T-cell (primary cell): Measurements from ENCODE around the gene TCEA2. TPM values are rescaled to one million over a fixed set of nuclear protein-coding genes. Genes with fewer than 3 reads are reported as not detected.

Experiments used
- ATAC-seq, 4 experiments: fragments of 200-7000 bp in 3 of 4; fragments of 150-1000 bp in 1 of 4; cut with Tn5 transposase; replicated peaks in 1 of 4; 1 replicate in 3 of 4; 2 replicates in 1 of 4; pipeline ENCODE4 v1.10.0; 2021; ENCODE audit warnings: moderate library complexity in 3 of 4, mild to moderate bottlenecking in 2 of 4, moderate number of reproducible peaks in 1 of 4
- CTCF ChIA-PET, 2 donors: fragments of 300-600 bp; sonication (Branson Sonifier 250); formaldehyde crosslinking; loops; one replicate each; lab custom pipeline; 2022; ENCODE audit warnings: antibody characterized with exemption in 2 of 2; lab: Charles Lee
- POLR2A ChIA-PET, 2 donors: fragments of 300-600 bp; sonication (Branson Sonifier 250); formaldehyde crosslinking; loops; one replicate each; lab custom pipeline; 2022; ENCODE audit warnings: antibody characterized with exemption in 2 of 2; lab: Charles Lee
- DNase-seq, 35 experiments: peaks; one replicate each; pipeline versions ENCODE4 v3.0.0 to v3.0.0-alpha.2; 2013 to 2023
- H3K27ac ChIP-seq: one replicate; pipeline ENCODE4 v1.5.1; 2013; ENCODE audit warnings: low read length
- H3K27me3 ChIP-seq, 2 experiments: replicated peaks in 1 of 2; 1 replicate in 1 of 2; 2 replicates in 1 of 2; pipeline versions ENCODE4 v1.6.1 to v1.7.0; 2013; ENCODE audit warnings: low read length in 1 of 2, mixed read lengths in 1 of 2; ENCODE audit not compliant: control insufficient read depth in 2 of 2, insufficient read depth in 2 of 2; ENCODE audit errors: extremely low read depth in 1 of 2
- H3K36me3 ChIP-seq, 2 donors: 1 replicate in 1 of 2; 2 replicates in 1 of 2; pipeline versions ENCODE4 v1.6.1 to v1.7.0; 2013; ENCODE audit warnings: low read length in 1 of 2; ENCODE audit not compliant: control insufficient read depth in 2 of 2, insufficient read depth in 1 of 2; ENCODE audit errors: extremely low read depth in 1 of 2
- H3K4me1 ChIP-seq, 2 experiments: 1 replicate in 1 of 2; 2 replicates in 1 of 2; pipeline versions ENCODE4 v1.6.1 to v1.7.0; 2013; ENCODE audit warnings: low read length in 2 of 2, mixed read lengths in 1 of 2; ENCODE audit not compliant: insufficient read depth in 2 of 2, control insufficient read depth in 1 of 2; ENCODE audit errors: extremely low read depth in 1 of 2
- H3K4me3 ChIP-seq, 2 donors: 1 replicate in 1 of 2; 2 replicates in 1 of 2; pipeline versions ENCODE4 v1.5.1 to v1.7.0; 2013; ENCODE audit warnings: mild to moderate bottlenecking in 2 of 2, low read length in 1 of 2, moderate library complexity in 1 of 2; ENCODE audit not compliant: control insufficient read depth in 1 of 2; ENCODE audit errors: extremely low read depth in 1 of 2
- H3K9me3 ChIP-seq: 2 replicates; pipeline ENCODE4 v1.7.0; 2013
- H3K27ac Mint-ChIP-seq, 2 donors: one replicate each; pipeline ENCODE4 v1.8.0; 2020 to 2021; ENCODE audit warnings: mild to moderate bottlenecking in 2 of 2, mixed read lengths in 2 of 2
- H3K27me3 Mint-ChIP-seq, 2 donors: one replicate each; pipeline ENCODE4 v1.8.0; 2021 to 2022; ENCODE audit warnings: mixed read lengths in 2 of 2
- H3K36me3 Mint-ChIP-seq: one replicate; pipeline ENCODE4 v1.8.0; 2021; ENCODE audit warnings: mixed read lengths
- H3K4me1 Mint-ChIP-seq, 3 donors: one replicate each; pipeline ENCODE4 v1.8.0; 2020 to 2022; ENCODE audit warnings: mixed read lengths in 3 of 3, mild to moderate bottlenecking in 1 of 3
- H3K4me3 Mint-ChIP-seq, 3 donors: one replicate each; pipeline ENCODE4 v1.8.0; 2020 to 2022; ENCODE audit warnings: mild to moderate bottlenecking in 3 of 3, mixed read lengths in 3 of 3, moderate library complexity in 3 of 3
- H3K9me3 Mint-ChIP-seq, 3 donors: one replicate each; pipeline ENCODE4 v1.8.0; 2020 to 2022; ENCODE audit warnings: mixed read lengths in 3 of 3
- WGBS: methylation state at CpG from one replicate; pipeline ENCODE4 v1.1.5; 2013; ENCODE audit warnings: missing lambda C conversion rate; ENCODE audit not compliant: insufficient coverage; 5-methylcytosine and 5-hydroxymethylcytosine counted together
- total RNA-seq, 35 experiments: library from RNA in 6 of 35; stranded (reverse) in 6 of 35; fragments of 120-200 nt in 1 of 35; gene quantifications; one replicate each; pipeline versions ENCODE4 v1.2.1 to v1.2.4 and lab custom pipeline; 2013 to 2026

Gene TCEA2
- total RNA-seq, 5 donors from 2014 or later (not counting 1 experiment from before 2014, with no cell fraction given): 25.8 to 49.7 (median 40.1) TPM

DNA sequence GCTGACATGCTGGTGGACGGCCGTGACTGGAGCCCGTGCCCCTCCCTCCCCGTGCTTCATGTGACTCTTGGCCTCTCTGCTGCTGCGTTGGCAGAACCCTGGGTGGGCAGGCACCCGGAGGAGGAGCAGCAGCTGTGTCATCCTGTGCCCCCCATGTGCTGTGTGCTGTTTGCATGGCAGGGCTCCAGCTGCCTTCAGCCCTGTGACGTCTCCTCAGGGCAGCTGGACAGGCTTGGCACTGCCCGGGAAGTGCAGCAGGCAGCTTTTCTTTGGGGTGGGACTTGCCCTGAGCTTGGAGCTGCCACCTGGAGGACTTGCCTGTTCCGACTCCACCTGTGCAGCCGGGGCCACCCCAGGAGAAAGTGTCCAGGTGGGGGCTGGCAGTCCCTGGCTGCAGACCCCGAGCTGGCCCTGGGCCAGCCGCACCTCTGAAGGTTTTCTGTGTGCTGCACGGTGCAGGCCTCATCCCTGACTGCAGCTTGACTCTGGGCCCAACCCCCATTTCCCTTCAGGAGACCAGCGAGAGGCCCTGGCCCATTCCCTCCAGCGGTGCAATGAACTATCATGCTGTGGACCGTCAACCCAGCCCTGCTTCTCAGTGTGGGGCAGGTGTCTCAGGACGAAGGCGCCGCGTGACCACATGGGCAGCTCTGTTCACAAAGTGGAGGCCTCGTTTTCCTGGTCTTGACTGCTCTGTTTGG lies 36.2 kb downstream of the TCEA2 start:
- DNase-seq: no peak
- no peak overlapping the region for H3K27ac ChIP-seq
- CTCF ChIA-PET: interaction anchor here in 1 of 2 donors (0.6 kb wide), 1 partner anchor 21 kb away, joined by 5 read pairs; no protein-coding TSS in a partner anchor

DNA sequence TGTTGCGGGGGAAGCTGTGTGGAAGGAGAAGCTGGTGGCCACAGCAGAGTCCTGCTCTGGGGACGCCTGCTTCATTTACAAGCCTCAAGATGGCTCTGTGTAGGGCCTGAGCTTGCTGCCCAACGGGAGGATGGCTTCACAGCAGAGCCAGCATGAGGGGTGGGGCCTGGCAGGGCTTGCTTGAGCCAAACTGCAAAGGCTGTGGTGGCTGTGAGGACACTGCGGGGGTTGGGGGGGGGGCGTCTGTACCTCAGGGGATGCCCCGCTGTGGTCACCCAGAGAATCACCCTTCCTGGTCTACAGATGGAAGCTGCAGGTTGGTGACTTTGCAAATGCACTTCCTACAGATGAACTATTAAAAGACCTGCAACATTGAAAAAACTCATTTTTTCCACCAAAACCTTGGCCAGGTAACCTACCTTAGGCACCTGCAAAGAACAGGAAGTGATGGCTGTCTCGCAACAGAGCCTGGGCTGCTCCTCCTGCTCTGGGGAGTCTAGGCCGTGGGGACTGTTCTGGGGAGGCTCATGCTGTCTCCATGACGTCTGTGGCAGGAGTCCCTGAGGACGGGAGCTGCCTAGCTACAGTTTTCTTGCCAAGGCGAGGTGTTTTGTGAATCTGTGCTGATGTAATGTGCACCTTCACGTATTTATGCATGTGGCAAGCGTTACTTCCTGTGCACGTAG lies 37.0 kb downstream of the TCEA2 start:
- peaks cover 0 to 5% (median 0%) of the 10 kb centered on the region in 3 donors for H3K9me3 Mint-ChIP-seq
- POLR2A ChIA-PET: no interaction called here
- Histone ChIP-seq H3K9me3 (no peaks in the 10 kb centered on the region), H3K36me3 (peaks cover 0 to 19% of the 10 kb centered on the region in 2 donors), H3K4me1 (peaks cover 2 to 31% of the 10 kb centered on the region in 2 experiments), H3K4me3 (no peak overlapping the region), H3K27me3 (peaks cover 0 to 56% of the 10 kb centered on the region in 2 experiments), H3K27ac (no peak overlapping the region)
- H3K27me3 Mint-ChIP-seq: peaks cover 8 to 19% of the 10 kb centered on the region in 2 donors
- H3K4me1 Mint-ChIP-seq: peaks cover 10 to 24% (median 12%) of the 10 kb centered on the region in 3 donors
- no peak overlapping the region for H3K4me3 Mint-ChIP-seq
- peak in 19 of 35 experiments; percentile 10 to 85 (median 33) for DNase-seq
- CTCF ChIA-PET: interaction anchor here in 1 of 2 donors (0.6 kb wide), 1 partner anchor 372 kb away, joined by 3 read pairs; no protein-coding TSS in a partner anchor
- peak in 3 of 4 experiments; percentile 28 to 86 (median 29) for ATAC-seq
- H3K36me3 Mint-ChIP-seq: peaks cover 4% of the 10 kb centered on the region
- 61% methylated on average over 9 of the region's 14 CpGs for WGBS
- H3K27ac Mint-ChIP-seq: no peak overlapping the region

More for the DNA sequence above, 36.2 kb downstream of the TCEA2 start:
- H3K27ac Mint-ChIP-seq: no peak overlapping the region
- Histone ChIP-seq H3K4me3 (no peak overlapping the region), H3K4me1 (peaks cover 2 to 31% of the 10 kb centered on the region in 2 experiments), H3K27me3 (peaks cover 0 to 50% of the 10 kb centered on the region in 2 experiments), H3K36me3 (peaks cover 0 to 19% of the 10 kb centered on the region in 2 donors), H3K9me3 (no peaks in the 10 kb centered on the region)
- POLR2A ChIA-PET: no interaction called here
- H3K4me3 Mint-ChIP-seq: no peak overlapping the region
- peaks cover 10 to 24% (median 12%) of the 10 kb centered on the region in 3 donors for H3K4me1 Mint-ChIP-seq
- peaks cover 0 to 5% (median 0%) of the 10 kb centered on the region in 3 donors for H3K9me3 Mint-ChIP-seq
- 85% methylated on average over 16 of the region's 21 CpGs for WGBS
- no peak for ATAC-seq
- H3K36me3 Mint-ChIP-seq: peaks cover 4% of the 10 kb centered on the region
- H3K27me3 Mint-ChIP-seq: peaks cover 8 to 19% of the 10 kb centered on the region in 2 donors

DNA sequence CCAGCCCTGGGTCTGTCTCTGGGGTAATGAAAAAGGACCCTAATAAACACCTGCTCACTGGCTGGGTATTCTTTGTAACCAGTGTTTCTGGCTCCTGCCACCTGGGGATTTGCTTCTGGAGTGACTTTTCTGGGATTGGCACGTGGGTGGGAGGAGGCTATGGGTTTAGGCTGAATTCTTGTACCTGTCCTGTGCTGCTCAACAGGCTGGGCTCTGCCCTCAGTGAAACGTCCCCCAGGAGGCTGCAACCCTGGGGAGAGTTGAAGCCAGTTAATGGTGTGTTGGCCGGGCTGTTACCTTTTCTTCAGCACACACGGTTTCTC lies 37.5 kb downstream of the TCEA2 start:
- Mint-ChIP-seq H3K4me3 (no peak overlapping the region), H3K27me3 (peaks cover 8 to 19% of the 10 kb centered on the region in 2 donors), H3K4me1 (peaks cover 10 to 24% (median 12%) of the 10 kb centered on the region in 3 donors), H3K27ac (no peak overlapping the region), H3K9me3 (peaks cover 0 to 5% (median 0%) of the 10 kb centered on the region in 3 donors), H3K36me3 (peaks cover 4% of the 10 kb centered on the region)
- no peak overlapping the region for H3K27ac ChIP-seq
- H3K36me3 ChIP-seq: peaks cover 0 to 19% of the 10 kb centered on the region in 2 donors
- no peak for DNase-seq
- ATAC-seq: peak in 1 of 4 experiments; percentile 31
- ChIA-PET CTCF (no interaction called here), POLR2A (no interaction called here)
- no peaks in the 10 kb centered on the region for H3K9me3 ChIP-seq
- H3K27me3 ChIP-seq: peaks cover 0 to 58% of the 10 kb centered on the region in 2 experiments
- peaks cover 2 to 31% of the 10 kb centered on the region in 2 experiments for H3K4me1 ChIP-seq
- H3K4me3 ChIP-seq: no peak overlapping the region
- WGBS: 63% methylated on average over 2 of the region's 4 CpGs

DNA sequence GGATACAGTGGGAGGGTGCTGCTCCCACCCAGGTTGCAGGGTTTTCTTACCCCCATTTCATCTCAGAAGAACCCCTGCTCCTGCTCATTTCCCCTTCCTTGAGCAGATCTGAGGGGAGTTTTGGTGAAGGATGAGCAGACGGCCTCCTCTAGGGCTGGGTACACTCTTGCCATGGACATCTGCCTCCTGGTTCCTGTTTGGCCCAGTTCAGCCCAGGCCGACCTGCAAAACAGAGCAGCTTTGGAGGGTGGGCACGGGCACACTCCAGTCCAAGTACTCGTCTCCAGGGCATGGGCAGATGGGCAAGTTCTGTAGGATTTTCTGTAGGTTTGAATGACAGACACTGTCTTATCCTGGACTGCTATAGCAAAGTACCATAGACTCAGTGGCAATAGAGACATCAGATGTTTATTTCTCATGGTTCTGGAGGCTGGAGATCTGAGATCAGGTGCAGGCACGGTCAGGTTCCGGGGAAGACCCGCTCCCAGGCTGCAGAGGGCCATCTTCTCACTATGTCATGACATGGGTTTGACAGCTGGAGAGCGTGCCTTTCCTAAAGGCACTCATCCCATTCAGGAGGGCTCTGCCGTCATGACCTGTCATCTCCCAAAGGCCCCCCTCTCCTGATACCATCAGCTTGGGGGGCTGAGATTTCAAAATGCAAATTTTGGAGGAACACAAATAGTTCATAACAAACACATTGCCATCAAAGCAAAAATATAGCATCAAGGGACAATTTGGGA lies 38.1 kb downstream of the TCEA2 start:
- H3K9me3 ChIP-seq: no peaks in the 10 kb centered on the region
- peaks cover 0 to 14% of the 10 kb centered on the region in 2 donors for H3K36me3 ChIP-seq
- ChIA-PET CTCF (no interaction called here), POLR2A (no interaction called here)
- H3K27me3 ChIP-seq: peaks cover 0 to 61% of the 10 kb centered on the region in 2 experiments
- peaks cover 2 to 28% of the 10 kb centered on the region in 2 experiments for H3K4me1 ChIP-seq
- H3K4me3 ChIP-seq: no peak overlapping the region
- Mint-ChIP-seq H3K4me3 (peak overlapping the region; percentile 46 to 68 (median 50)), H3K27ac (no peak overlapping the region), H3K9me3 (peaks cover 0 to 5% (median 0%) of the 10 kb centered on the region in 3 donors), H3K27me3 (peaks cover 8 to 19% of the 10 kb centered on the region in 2 donors), H3K36me3 (peaks cover 4% of the 10 kb centered on the region), H3K4me1 (peaks cover 10 to 21% (median 12%) of the 10 kb centered on the region in 3 donors)
- WGBS: 89% methylated on average over 8 of the region's 9 CpGs
- no peak for ATAC-seq
- H3K27ac ChIP-seq: no peak overlapping the region
- no peak for DNase-seq

DNA sequence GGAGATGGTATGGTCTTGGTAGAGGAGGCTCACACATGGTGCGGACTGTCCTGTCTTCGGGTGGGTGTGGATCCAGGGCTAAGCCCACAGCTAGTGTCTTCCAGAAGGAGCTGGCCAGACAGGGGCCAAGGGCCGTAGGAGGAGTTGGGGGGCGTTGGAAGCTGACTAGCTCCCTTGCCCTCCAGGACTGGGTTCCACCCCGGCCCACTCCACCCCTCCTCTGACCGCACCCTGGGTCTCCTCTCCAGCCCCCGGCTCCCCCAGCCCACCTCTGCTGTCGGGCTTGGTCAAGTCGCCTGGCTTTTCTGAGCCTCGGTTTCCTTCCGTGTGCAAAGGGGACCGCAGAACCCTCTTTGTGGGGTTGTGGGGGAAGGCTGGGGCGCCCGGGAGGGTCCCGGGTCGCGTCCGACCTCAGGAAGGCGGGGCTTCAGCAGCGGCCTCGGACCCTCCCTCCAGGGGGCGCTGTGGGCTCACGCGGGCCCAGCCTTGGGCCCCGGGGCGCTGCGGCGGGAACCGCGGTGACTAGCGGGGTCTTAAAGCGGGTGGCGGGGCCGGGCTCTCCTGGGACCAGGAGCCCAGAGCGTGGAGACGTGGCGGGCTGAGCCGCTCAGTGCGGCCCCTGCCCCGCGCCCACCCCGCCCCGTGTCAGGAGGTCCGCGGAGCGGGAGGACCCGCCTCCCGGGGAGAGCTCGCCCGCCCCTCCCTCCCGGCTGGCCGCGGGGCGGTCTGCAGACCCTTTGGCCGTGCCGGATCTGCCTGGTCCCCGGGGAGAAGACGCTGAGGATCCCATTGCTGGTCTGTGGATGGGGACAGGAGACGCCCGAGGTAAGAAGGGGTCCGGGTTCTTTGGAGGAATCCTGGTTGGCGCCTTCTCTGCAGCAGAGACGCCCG lies 39.0 kb downstream of the TCEA2 start:
- no peak overlapping the region for H3K27ac ChIP-seq
- peaks cover under 1% of the 10 kb centered on the region for H3K36me3 Mint-ChIP-seq

More for the DNA sequence above, 39.0 kb downstream of the TCEA2 start:
- Mint-ChIP-seq H3K27me3 (peaks cover 8 to 19% of the 10 kb centered on the region in 2 donors), H3K9me3 (peaks cover 0 to under 1% (median 0%) of the 10 kb centered on the region in 3 donors), H3K4me3 (peak overlapping the region; percentile 46 to 78 (median 50)), H3K27ac (no peak overlapping the region), H3K4me1 (peaks cover 12 to 21% (median 16%) of the 10 kb centered on the region in 3 donors)
- WGBS: 3% methylated on average over 38 of the region's 64 CpGs
- Histone ChIP-seq H3K36me3 (peaks cover 0 to 14% of the 10 kb centered on the region in 2 donors), H3K4me1 (peaks cover 2 to 28% of the 10 kb centered on the region in 2 experiments), H3K27me3 (peaks cover 0 to 62% of the 10 kb centered on the region in 2 experiments), H3K4me3 (peak overlapping the region in 1 of 2 donors; percentile 19), H3K9me3 (no peaks in the 10 kb centered on the region)
- POLR2A ChIA-PET: interaction anchor here in 1 of 2 donors (0.6 to 0.8 kb wide), 2 partner anchors 18 to 120 kb away, joined by 3 to 5 read pairs; no protein-coding TSS in a partner anchor
- CTCF ChIA-PET: interaction anchor here (0.6 to 0.7 kb wide), 5 partner anchors 17 to 399 kb away, joined by 3 to 7 read pairs (median 4); no protein-coding TSS in a partner anchor
- ATAC-seq: peak; percentile 69 to 87 (median 84)
- DNase-seq: peak in 34 of 35 experiments; percentile 35 to 82 (median 54)
